Glomerular visceral epithelial cell (primary cell): ENCODE data around the gene CPNE6.

ENCODE experiments used
- DNase-seq: peaks from one replicate; pipeline ENCODE4 v3.0.0-alpha.2; 2016; ENCODE audit errors: extremely low spot score

The CPNE6 gene

GRCh38 chr14:24069411-24069735 lies 2.0 kb upstream of the CPNE6 start:
- DNase-seq = no peak

DNA sequence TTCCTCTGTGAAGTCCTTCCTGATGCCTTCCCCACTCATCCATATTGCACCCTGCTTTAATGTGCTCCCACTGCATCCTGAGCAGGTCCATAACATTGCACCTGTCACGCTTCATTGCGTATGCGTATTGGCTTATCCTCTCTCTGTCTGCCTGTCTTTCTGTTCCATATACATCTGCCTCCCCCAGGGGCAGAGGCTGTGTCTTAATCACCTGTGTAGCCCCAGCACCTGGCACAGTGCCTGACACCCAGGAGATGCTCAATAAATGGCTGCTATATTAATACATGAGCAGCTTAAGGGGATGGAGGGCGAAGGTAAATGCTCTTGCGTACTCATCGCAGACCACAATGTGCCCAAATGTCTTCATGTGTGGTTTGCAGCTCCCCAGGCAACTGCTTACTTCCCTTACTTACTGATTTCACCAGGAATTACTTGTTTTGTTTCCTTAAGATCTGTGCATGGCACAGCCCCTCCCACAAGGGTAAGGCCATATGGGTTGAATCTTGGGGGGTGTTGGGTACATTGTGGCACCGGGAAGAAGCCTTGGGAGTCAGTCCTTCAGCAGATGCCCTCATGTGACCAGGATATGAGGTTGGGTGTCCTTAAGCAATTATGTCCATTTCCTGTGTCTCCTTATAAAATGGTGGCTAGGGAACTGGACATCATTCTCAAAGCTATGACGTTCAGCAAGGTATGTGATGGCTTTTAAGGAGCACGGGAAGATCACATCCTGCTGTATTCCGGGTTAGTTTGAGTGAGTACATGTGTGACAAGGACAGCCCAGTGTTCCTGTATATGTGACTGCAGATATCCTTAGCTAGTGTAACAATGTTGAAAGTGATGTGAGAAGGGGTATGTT lies 848 bp upstream of the CPNE6 start:
- no peak for DNase-seq

- no peak for DNase-seq
Observed at GRCh38 chr14:24071836-24072430, 571 bp downstream of the CPNE6 start.

GRCh38 chr14:24072436-24072835 lies 1.1 kb downstream of the CPNE6 start:
- DNase-seq = no peak

- no peak for DNase-seq
Observed at GRCh38 chr14:24072881-24073877, 1.8 kb downstream of the CPNE6 start.

GRCh38 chr14:24074625-24075484 lies 3.5 kb downstream of the CPNE6 start:
- no peak for DNase-seq

DNA sequence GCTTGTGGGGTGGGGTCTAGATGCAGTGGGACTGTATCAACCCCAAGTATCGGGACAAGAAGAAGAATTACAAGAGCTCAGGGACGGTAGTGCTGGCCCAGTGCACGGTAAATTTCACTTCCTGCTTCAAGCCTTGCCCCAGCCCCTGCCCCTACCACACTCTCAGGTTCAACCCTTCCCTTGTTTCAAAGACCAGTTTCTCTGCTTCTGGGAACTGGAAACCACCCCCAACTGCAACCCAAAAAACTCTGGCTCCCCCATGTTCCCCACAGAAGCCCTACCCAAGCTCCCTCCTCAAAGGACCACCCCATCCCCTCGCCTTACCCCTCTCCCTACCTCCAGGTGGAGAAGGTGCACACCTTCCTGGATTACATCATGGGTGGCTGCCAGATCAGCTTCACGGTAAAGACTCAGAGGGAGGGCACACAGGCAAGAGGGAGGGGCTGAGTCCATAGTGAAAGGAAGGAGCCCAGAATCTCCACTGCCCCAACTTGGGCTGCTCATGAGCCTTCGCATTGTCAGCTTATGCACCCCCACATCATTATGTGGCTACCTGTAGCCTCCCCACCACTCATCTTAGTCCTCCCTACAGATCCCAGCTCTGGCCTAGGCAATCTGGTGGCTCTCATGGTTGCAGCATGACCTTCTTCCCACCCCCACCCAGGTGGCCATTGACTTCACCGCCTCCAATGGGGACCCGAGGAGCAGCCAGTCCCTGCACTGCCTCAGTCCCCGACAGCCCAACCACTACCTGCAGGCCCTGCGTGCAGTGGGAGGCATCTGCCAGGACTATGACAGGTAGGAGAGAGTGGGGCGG lies 4.3 kb downstream of the CPNE6 start:
- DNase-seq = no peak

DNA sequence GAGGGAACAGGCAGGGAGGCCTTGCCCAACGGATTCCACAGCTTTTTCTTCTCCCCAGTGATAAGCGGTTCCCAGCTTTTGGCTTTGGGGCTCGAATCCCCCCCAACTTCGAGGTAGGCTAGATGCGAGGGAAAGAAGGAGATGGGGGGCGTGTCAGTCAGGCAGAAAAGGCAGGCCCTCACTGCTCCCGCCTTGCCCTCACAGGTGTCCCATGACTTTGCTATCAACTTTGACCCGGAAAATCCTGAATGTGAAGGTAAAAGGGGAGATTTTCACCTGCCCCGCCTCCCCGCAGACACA lies 4.9 kb downstream of the CPNE6 start:
- no peak for DNase-seq

- no peak for DNase-seq
Observed at GRCh38 chr14:24077086-24077485, 5.7 kb downstream of the CPNE6 start.

DNA sequence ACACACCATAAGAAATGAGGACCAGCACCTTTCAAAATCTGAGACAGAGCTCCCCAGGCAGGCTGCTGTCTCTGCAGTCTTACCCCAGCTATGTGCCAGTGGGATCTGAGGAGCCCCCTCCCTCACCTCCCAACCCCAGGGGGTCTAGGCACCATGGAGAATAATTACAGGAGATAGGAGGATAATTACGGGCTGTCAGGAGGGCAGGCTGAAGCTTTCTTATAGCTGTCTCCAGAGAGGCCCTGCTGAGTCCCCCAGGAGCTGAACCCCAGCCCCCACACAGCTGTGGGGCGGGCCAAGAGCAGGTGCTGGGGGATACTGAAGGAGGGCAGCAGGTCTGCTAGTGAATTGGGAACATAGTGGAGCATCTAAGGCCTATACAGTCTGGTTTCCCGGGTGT lies 6.8 kb downstream of the CPNE6 start:
- no peak for DNase-seq

DNA sequence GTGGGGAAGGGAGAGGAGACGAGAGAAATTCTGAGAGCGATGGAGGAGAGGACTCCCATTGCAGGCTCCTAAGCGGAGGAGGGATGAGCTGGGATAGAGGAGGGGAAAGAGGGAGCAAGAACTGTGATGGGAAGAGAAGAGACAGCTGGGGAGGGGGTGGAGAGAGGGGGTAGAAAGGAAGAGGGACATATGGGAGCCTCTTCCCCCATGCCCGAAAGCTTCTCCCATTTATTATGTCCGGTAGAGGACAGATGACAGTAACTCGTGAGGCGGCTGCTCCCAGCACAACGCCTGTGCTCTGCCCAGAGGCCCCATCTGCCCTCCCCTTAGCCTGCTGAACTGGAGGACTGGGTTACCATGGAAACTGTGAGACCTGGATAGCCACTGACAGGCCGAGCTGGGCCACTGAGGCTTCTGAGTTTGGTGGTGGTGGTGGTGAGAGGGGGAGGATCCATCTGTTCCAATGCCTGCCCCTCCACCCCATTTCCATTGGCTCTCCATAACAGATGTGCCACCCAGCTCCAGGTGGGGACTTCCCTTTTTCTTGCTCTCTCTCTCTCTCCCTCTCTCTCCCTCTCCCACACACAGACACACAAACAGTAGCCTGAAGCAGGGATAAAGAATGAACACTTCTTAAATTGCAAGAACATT lies 8.3 kb downstream of the CPNE6 start:
- DNase-seq = no peak

DNA sequence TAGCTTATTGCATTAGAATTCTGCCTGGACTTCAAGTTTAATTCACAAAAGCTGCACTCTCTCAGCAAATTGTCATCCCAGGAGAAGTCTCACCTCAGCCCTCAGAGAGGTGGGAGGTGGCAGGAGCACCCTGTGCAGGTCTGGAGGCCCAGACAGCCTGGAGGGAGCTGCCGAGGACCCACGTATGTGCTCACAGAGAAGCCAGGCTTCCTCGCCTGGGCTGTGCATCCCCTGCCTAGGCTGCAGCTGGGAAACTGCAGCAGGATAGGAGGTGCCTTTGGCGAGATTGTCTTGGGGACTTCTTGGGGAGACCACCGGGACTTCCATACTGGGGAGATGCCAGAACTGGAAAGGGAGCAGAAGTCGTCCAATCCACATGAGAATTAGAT lies 8.8 kb downstream of the CPNE6 start:
- DNase-seq = no peak

DNA sequence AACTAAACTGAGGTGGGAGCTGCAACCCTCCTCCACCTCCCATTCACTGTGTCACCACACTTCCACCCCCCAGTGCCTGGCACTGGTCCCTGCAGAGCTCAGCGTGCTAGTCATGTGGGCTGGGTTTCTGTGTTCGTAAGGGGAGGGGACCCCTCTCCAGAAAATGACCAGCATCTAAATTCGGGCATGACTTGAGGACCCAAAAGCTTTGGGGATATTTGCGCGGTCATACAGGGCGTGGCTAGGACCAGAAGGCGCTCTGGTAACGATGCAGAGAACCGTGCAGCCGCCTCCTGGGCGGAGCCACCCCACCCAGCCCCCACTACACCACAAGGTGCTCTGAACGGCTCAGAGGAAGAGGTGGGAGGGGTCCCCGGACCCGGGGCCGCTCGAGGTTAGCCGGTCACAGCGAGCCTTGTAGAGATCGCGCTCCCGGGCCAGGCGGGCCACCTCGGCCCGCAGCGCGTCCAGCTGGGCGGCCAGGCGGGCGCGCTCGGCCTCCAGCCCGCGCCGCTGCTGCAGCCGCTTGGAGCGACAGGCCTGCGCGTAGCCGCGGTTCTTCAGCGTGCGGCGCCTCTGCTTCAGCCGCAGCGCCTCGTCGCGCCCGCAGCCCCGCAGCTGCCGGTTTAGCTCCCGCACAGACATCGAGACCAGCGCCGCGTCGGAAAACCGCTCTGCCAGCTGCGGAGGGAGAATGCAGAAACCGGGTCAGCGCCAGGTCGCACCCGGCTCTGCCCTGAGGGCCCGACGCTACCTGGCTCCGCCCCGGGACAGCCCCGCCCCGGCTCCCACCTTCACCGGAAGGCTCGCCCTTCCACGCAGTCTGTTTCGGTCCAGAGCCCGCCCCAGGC lies 9.8 kb downstream of the CPNE6 start:
- DNase-seq = peak; percentile 26

GRCh38 chr14:24081739-24082211 lies 10.4 kb downstream of the CPNE6 start:
- DNase-seq = no peak

DNA sequence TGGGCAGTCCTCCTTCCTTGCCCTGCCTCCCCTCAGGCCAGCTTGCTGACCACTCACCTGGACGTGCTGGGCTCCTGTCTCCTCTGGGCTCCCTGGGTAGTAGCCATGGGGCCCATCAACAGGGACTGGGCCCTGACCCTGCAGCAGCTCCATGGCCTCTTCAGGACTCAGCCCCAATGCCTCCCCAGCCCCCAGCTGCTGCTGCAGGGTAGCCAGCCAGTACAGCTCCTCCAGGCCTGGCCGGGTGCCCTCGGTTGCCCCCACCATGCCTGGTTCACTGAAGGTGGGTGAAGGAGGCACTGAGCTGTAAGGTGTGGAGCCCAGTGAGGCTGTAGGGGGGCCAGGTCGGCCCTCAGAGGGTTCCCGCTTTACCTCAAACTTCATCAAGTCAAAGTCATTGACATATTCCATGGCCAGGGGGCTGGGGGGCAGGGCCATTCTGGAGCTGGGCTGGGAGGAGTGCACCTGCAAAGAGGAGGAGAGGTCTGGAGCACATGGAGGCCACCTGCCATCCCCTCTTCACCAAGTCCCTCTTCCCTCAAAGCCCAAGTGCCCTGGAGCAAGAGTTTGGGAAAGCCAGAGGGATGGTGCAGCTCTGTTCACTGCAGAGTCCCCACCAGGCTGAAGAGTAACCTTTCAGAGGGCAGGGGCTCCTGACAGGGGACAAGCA lies 11.2 kb downstream of the CPNE6 start:
- DNase-seq = no peak

DNA sequence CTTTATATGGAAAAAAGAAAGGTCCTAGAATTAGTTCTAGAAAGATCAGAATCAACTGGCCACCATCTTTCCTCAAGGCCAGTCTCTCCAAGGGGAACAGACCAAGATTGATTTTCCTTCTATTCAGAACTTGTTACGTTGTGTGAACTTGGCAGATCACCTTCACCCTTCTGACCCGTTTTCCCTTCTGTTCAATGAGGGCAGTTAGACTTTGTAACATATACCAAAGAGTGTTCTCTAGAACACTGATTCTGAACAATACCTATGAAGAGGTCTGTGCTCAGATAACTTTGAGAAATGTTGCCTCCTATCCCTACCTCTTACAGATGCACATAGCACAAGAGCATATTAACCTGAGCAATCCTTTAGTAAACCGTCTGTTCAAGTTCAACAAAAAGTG lies 12.1 kb downstream of the CPNE6 start:
- DNase-seq = no peak

- DNase-seq = peak; percentile 40
Observed at GRCh38 chr14:24084440-24084839, 13.1 kb downstream of the CPNE6 start.

DNA sequence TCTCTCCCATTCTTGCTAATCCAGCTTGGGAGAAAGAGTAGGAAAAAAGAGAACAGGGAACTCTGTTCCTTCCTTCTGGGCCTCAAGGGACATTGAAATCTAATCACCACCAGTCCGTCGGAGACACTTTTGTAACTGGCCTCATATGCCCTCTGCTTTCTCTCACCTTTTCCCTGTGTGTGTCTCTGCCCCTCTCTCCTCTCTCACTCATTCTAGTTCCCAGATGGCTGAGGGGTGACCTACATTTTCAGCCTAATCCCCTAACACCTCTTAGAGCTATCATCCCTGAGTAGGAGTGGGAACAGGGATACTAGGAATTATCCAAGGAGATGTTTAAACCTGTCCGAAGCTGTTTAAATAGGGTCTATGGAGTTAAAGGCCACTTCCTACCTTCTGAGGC lies 13.9 kb downstream of the CPNE6 start:
- DNase-seq = no peak
